MCF 10A (cell line): ENCODE results near the gene ITGA5. TPM values are rescaled to one million over a fixed set of nuclear protein-coding genes. Genes with fewer than 3 reads are reported as not detected.

Experiments used
- BruUV-seq: library from RNA; stranded (reverse); fragments of 400-500 nt; replicated peaks from 2 replicates; lab custom pipeline; 2021; lab: Mats Ljungman, UMichigan
- CTCF ChIA-PET: fragments of 300-600 bp; sonication (Branson Sonifier 250); formaldehyde crosslinking; extraction: SDS; loops from one replicate; lab custom pipeline; 2021; ENCODE audit warnings: antibody characterized with exemption, inconsistent platforms; lab: Yijun Ruan, JAX
- POLR2A ChIA-PET: fragments of 300-600, 350-650 bp; sonication (Branson Sonifier 250); formaldehyde crosslinking; extraction: SDS; loops from one replicate; lab custom pipeline; 2020; ENCODE audit warnings: antibody characterized with exemption, inconsistent platforms; lab: Yijun Ruan, JAX
- DNase-seq: peaks from one replicate; pipeline ENCODE4 v3.0.0-alpha.2; 2018; ENCODE audit not compliant: unreplicated experiment
- H3K27ac Mint-ChIP-seq: one replicate; pipeline ENCODE4 v1.8.0; 2022; ENCODE audit warnings: mild to moderate bottlenecking, low read depth, mixed read lengths; ENCODE audit not compliant: unreplicated experiment
- H3K27me3 Mint-ChIP-seq: one replicate; pipeline ENCODE4 v1.8.0; 2022; ENCODE audit warnings: mixed read lengths; ENCODE audit not compliant: insufficient read depth, unreplicated experiment
- H3K36me3 Mint-ChIP-seq: one replicate; pipeline ENCODE4 v1.8.0; 2022; ENCODE audit warnings: mild to moderate bottlenecking, moderate library complexity, mixed read lengths; ENCODE audit not compliant: insufficient read depth, unreplicated experiment
- H3K4me1 Mint-ChIP-seq: one replicate; pipeline ENCODE4 v1.8.0; 2022; ENCODE audit warnings: mixed read lengths; ENCODE audit not compliant: insufficient read depth, unreplicated experiment
- H3K4me3 Mint-ChIP-seq: one replicate; pipeline ENCODE4 v1.8.0; 2022; ENCODE audit warnings: mild to moderate bottlenecking, moderate library complexity, mixed read lengths; ENCODE audit not compliant: unreplicated experiment
- H3K9me3 Mint-ChIP-seq: one replicate; pipeline ENCODE4 v1.8.0; 2022; ENCODE audit warnings: mixed read lengths; ENCODE audit not compliant: unreplicated experiment
- CTCF ChIP-seq: fragments of 200-600 bp; IDR thresholded peaks from one replicate; pipeline ENCODE4 v1.8.0; 2022; ENCODE audit warnings: antibody characterized with exemption, mild to moderate bottlenecking; ENCODE audit not compliant: unreplicated experiment
- intact Hi-C: fragments of 100-400 bp; cut with micrococcal nuclease; formaldehyde crosslinking; loops from 2 replicates; pipeline ENCODE4 v1.14.1; 2022
- total RNA-seq: library from RNA; stranded (reverse); gene quantifications from 2 replicates; pipeline ENCODE4 v1.2.3, GENCODE V29; 2022

The ITGA5 gene
- total RNA-seq, 1 experiment from 2014 or later: 110 TPM

GRCh38 chr12:54386403-54387113 is 32.5 kb downstream of the ITGA5 start:
- CTCF ChIA-PET: interaction anchor here (0.6 to 3.0 kb wide), 9 partner anchors 7 to 1331 kb away, joined by 3 to 28 read pairs (median 4); no protein-coding TSS in a partner anchor
- H3K4me3 Mint-ChIP-seq: no peak overlapping the region
- no peaks in the 10 kb centered on the region for H3K9me3 Mint-ChIP-seq
- no peaks in the 10 kb centered on the region for H3K27me3 Mint-ChIP-seq
- no peak overlapping the region for H3K27ac Mint-ChIP-seq
- no peak for DNase-seq
- intact Hi-C loops: no loop called here
- POLR2A ChIA-PET: interaction anchor here (0.6 to 1.6 kb wide), 2 partner anchors 54 to 355 kb away, joined by 3 to 4 read pairs; no protein-coding TSS in a partner anchor
- BruUV-seq: no TSS peak
- no peaks in the 10 kb centered on the region for H3K36me3 Mint-ChIP-seq
- H3K4me1 Mint-ChIP-seq: peaks cover 35% of the 10 kb centered on the region
- TF ChIP-seq CTCF: no peak

GRCh38 chr12:54385251-54385914 is 33.7 kb downstream of the ITGA5 start:
- Mint-ChIP-seq H3K27ac (no peak overlapping the region), H3K4me3 (no peak overlapping the region), H3K9me3 (no peaks in the 10 kb centered on the region), H3K27me3 (no peaks in the 10 kb centered on the region), H3K36me3 (no peaks in the 10 kb centered on the region), H3K4me1 (peaks cover 36% of the 10 kb centered on the region)
- DNase-seq: no peak
- CTCF ChIA-PET: interaction anchor here (0.6 to 3.0 kb wide), 7 partner anchors 8 to 219 kb away, joined by 3 to 28 read pairs (median 6); partner anchors contain the start of gene NFE2
- no peak for TF ChIP-seq CTCF
- intact Hi-C loops: no loop called here
- BruUV-seq: no TSS peak
- POLR2A ChIA-PET: interaction anchor here (1.1 kb wide), 1 partner anchor 25 kb away, joined by 3 read pairs; no protein-coding TSS in a partner anchor

GRCh38 chr12:54384591-54385041 is 34.5 kb downstream of the ITGA5 start, which contains the start of gene ZNF385A:
Gene ZNF385A (minus strand): TSS chr12:54384733. CDS start chr12:54384514, 219 bp downstream.
- no peak for TF ChIP-seq CTCF
- ChIA-PET CTCF (interaction anchor here (1.0 to 1.8 kb wide), 6 partner anchors 9 to 170 kb away, joined by 3 to 15 read pairs (median 5); partner anchors contain the start of gene NFE2), POLR2A (interaction anchor here (0.7 to 1.1 kb wide), 2 partner anchors 26 to 401 kb away, joined by 3 read pairs; no protein-coding TSS in a partner anchor)
- BruUV-seq: no TSS peak
- intact Hi-C loops: no loop called here
- Mint-ChIP-seq H3K4me1 (peaks cover 32% of the 10 kb centered on the region), H3K9me3 (no peaks in the 10 kb centered on the region), H3K36me3 (no peaks in the 10 kb centered on the region), H3K4me3 (no peak within 1 kb of the TSS), H3K27ac (peak within 1 kb of the TSS; percentile 82), H3K27me3 (no peaks in the 10 kb centered on the region)
- no peak for DNase-seq
